Activated CD4-positive, alpha-beta T cell treated with anti-CD3 and anti-CD28 coated beads, Interleukin-2, amount 10 ng/mL, durations not matched to agents 7 days and 5 days (primary cell): ENCODE measurements around the gene RBMX. TPM values are rescaled to one million over a fixed set of nuclear protein-coding genes. Genes with fewer than 3 reads are reported as not detected.

Experiments
- total RNA-seq, 2 experiments: library from RNA; stranded (reverse); gene quantifications; one replicate each; pipeline ENCODE4 v1.2.3, GENCODE V29; 2021

The RBMX gene
- total RNA-seq, 2 experiments from 2014 or later = 281 to 316 TPM

Other genes with a start within 250 kb of the RBMX start
- 100 to 1,000 TPM; 114 to 139 TPM for gene CD40LG, start 232.6 kb downstream of the RBMX start, total RNA-seq
- 100 to 1,000 TPM in 1 of 2 experiments, 10 to 100 TPM in 1; 97.2 to 122 TPM for gene ARHGEF6, start 99.8 kb downstream of the RBMX start, total RNA-seq
- not detected for gene GPR101, start 153.3 kb upstream of the RBMX start, total RNA-seq